Astrocyte (in vitro differentiated cells and primary cell): Measurements from ENCODE around the gene UBR4. TPM values are rescaled to one million over a fixed set of nuclear protein-coding genes. Genes with fewer than 3 reads are reported as not detected.
A peak's percentile ranks its signal among the peaks of the same experiment; 100 is the strongest.

Experiments used
- DNase-seq: peaks from one replicate; pipeline ENCODE4 v3.0.0-alpha.2; 2010; ENCODE audit warnings: low read depth
- FAIRE-seq: peaks from 2 replicates; lab custom pipeline; 2011; peaks lifted over from hg19 to GRCh38; lab: Jason Lieb, UNC
- H2AFZ ChIP-seq: 2 replicates; pipeline ENCODE4 v1.6.0; 2012; ENCODE audit warnings: low read depth, low read length, inconsistent platforms
- H3K27ac ChIP-seq: 2 replicates; pipeline ENCODE4 v1.5.1; 2011; ENCODE audit warnings: low read depth, low read length, inconsistent platforms
- H3K27me3 ChIP-seq: 2 replicates; pipeline ENCODE4 v1.6.0; 2011; ENCODE audit warnings: low read length, inconsistent platforms; ENCODE audit not compliant: insufficient read depth
- H3K36me3 ChIP-seq: 2 replicates; pipeline ENCODE4 v1.5.1; 2011; ENCODE audit warnings: low read length, inconsistent platforms; ENCODE audit not compliant: insufficient read depth
- H3K4me1 ChIP-seq: 2 replicates; pipeline ENCODE4 v1.5.1; 2011; ENCODE audit warnings: low read length, inconsistent platforms; ENCODE audit not compliant: insufficient read depth
- H3K4me2 ChIP-seq: 2 replicates; pipeline ENCODE4 v1.6.0; 2012; ENCODE audit warnings: low read length, inconsistent platforms
- H3K4me3 ChIP-seq: 2 replicates; pipeline ENCODE4 v1.5.1; 2011; ENCODE audit warnings: low read depth, mild to moderate bottlenecking, low read length, inconsistent platforms; ENCODE audit not compliant: insufficient read depth
- H3K79me2 ChIP-seq: 2 replicates; pipeline ENCODE4 v1.6.0; 2012; ENCODE audit warnings: mild to moderate bottlenecking, low read length, inconsistent platforms; ENCODE audit not compliant: insufficient read depth
- H3K9ac ChIP-seq: 2 replicates; pipeline ENCODE4 v1.6.0; 2012; ENCODE audit warnings: mild to moderate bottlenecking, low read length, inconsistent platforms
- H3K9me3 ChIP-seq: 2 replicates; pipeline ENCODE4 v1.5.1; 2012; ENCODE audit warnings: low read depth, mild to moderate bottlenecking, low read length, inconsistent platforms; ENCODE audit not compliant: insufficient read depth
- H4K20me1 ChIP-seq: 2 replicates; pipeline ENCODE4 v1.6.0; 2012; ENCODE audit warnings: low read length, inconsistent platforms; ENCODE audit not compliant: insufficient read depth
- H3K27ac Mint-ChIP-seq: one replicate; pipeline ENCODE4 v1.8.0; 2021; ENCODE audit warnings: mild to moderate bottlenecking, mixed read lengths; ENCODE audit not compliant: unreplicated experiment
- H3K27me3 Mint-ChIP-seq: one replicate; pipeline ENCODE4 v1.8.0; 2021; ENCODE audit warnings: low read depth, mixed read lengths; ENCODE audit not compliant: unreplicated experiment
- H3K36me3 Mint-ChIP-seq: one replicate; pipeline ENCODE4 v1.8.0; 2021; ENCODE audit warnings: low read depth, mixed read lengths; ENCODE audit not compliant: unreplicated experiment
- H3K4me1 Mint-ChIP-seq: one replicate; pipeline ENCODE4 v1.8.0; 2021; ENCODE audit warnings: low read depth, mixed read lengths; ENCODE audit not compliant: unreplicated experiment
- H3K4me3 Mint-ChIP-seq: one replicate; pipeline ENCODE4 v1.8.0; 2021; ENCODE audit warnings: mild to moderate bottlenecking, moderate library complexity, mixed read lengths; ENCODE audit not compliant: unreplicated experiment
- H3K9me3 Mint-ChIP-seq: one replicate; pipeline ENCODE4 v1.8.0; 2021; ENCODE audit warnings: mild to moderate bottlenecking, mixed read lengths; ENCODE audit not compliant: unreplicated experiment
- EZH2 ChIP-seq: IDR thresholded peaks from 2 replicates; pipeline ENCODE4 v1.6.1; 2012; ENCODE audit warnings: mild to moderate bottlenecking, low read length, inconsistent platforms; ENCODE audit not compliant: insufficient read depth
- total RNA-seq: library from RNA; stranded (reverse); gene quantifications from 2 replicates; pipeline ENCODE4 v1.2.1, GENCODE V29; 2021
- TF ChIP-seq, protein P1 (sequence below): IDR thresholded peaks from 2 replicates; pipeline ENCODE4 v1.5.1; 2011; ENCODE audit warnings: low read depth, mild to moderate bottlenecking, inconsistent platforms, low read length, moderate library complexity; ENCODE audit not compliant: insufficient read depth

UBR4 gene
- total RNA-seq, 1 donor from 2014 or later: 153 TPM

DNA sequence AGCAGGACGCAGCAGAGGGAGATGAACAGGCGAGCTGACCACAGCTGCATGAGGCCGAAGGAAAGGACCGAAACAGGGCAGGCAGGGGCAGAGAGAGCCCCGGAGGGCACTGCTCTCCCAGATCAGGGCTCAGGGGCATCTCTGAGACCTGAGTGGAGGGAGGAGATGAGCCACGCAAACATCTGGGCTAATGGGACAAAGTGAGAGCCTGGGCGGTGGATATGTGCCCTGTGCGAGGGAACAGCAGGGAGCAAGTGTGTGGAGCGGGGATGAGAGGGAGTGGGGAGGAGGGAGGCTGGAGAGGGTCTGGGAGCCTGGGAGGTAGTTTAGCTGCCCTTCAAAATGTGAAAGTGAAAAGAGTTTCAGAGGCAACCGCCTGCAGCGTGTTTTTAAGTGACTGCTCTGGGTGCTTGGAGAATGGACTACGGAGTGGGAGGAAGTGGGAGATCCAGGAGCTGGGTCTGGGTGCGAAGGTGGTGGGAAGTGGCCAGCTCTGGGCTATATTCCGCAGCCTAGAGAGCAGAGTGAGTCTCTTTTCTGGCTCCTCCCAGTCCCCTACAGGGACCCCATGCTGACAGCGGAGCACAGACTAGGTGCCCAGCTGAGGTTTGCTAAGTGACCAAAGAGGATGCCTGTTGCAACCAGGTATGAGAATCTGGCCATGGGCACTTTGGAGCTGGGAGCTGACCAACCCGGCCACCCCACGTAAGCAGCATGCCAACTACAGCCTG, 139.0 kb downstream of the UBR4 start:
- H4K20me1 ChIP-seq: peaks cover 20% of the 10 kb centered on the region
- Mint-ChIP-seq H3K9me3 (no peaks in the 10 kb centered on the region), H3K4me3 (no peak overlapping the region), H3K27ac (no peak overlapping the region), H3K4me1 (peaks cover 5% of the 10 kb centered on the region), H3K36me3 (peaks cover 16% of the 10 kb centered on the region), H3K27me3 (peaks cover 5% of the 10 kb centered on the region)
- no peak overlapping the region for H3K27ac ChIP-seq
- peaks cover 29% of the 10 kb centered on the region for H3K36me3 ChIP-seq
- no peaks in the 10 kb centered on the region for H3K79me2 ChIP-seq
- no peak for DNase-seq
- H3K9ac ChIP-seq: no peak overlapping the region
- H2AFZ ChIP-seq: no peak overlapping the region
- FAIRE-seq: no peak
- peaks cover 32% of the 10 kb centered on the region for H3K4me1 ChIP-seq
- H3K4me3 ChIP-seq: no peak overlapping the region
- TF ChIP-seq EZH2: no peak
- TF ChIP-seq, protein P1, sequence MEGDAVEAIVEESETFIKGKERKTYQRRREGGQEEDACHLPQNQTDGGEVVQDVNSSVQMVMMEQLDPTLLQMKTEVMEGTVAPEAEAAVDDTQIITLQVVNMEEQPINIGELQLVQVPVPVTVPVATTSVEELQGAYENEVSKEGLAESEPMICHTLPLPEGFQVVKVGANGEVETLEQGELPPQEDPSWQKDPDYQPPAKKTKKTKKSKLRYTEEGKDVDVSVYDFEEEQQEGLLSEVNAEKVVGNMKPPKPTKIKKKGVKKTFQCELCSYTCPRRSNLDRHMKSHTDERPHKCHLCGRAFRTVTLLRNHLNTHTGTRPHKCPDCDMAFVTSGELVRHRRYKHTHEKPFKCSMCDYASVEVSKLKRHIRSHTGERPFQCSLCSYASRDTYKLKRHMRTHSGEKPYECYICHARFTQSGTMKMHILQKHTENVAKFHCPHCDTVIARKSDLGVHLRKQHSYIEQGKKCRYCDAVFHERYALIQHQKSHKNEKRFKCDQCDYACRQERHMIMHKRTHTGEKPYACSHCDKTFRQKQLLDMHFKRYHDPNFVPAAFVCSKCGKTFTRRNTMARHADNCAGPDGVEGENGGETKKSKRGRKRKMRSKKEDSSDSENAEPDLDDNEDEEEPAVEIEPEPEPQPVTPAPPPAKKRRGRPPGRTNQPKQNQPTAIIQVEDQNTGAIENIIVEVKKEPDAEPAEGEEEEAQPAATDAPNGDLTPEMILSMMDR: no peak
- H3K9me3 ChIP-seq: no peaks in the 10 kb centered on the region
- no peaks in the 10 kb centered on the region for H3K27me3 ChIP-seq
- H3K4me2 ChIP-seq: no peak overlapping the region

DNA sequence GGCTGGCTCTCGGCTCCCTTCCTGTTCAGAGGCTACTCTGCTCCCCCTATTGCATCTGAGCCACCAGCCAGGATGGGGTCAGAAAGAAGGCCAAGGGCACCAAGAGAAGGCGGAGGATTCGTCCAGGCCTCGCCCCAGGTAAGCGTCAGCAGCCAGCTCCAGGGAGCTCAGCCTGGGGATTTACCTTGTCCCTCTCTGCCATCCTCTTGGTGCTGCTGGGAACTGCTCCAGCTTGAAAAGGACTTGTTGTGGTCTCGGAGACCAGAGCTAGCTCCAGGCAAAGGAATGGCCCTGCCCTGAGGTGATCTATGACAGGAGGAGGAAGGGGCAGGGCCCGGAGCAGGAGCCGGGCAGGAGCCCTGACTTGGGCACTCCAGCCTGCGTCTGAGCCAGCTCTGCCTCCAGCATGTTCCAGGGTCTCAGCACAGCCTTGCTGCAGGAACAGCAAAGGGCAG, 139.8 kb downstream of the UBR4 start:
- Histone ChIP-seq H3K9ac (no peak overlapping the region), H3K4me1 (peaks cover 28% of the 10 kb centered on the region), H3K27ac (no peak overlapping the region), H3K79me2 (no peaks in the 10 kb centered on the region), H3K36me3 (peaks cover 24% of the 10 kb centered on the region), H3K9me3 (no peaks in the 10 kb centered on the region), H2AFZ (no peak overlapping the region), H3K4me2 (no peak overlapping the region), H4K20me1 (peaks cover 17% of the 10 kb centered on the region), H3K27me3 (no peaks in the 10 kb centered on the region), H3K4me3 (no peak overlapping the region)
- Mint-ChIP-seq H3K9me3 (no peaks in the 10 kb centered on the region), H3K4me3 (no peak overlapping the region), H3K27me3 (peaks cover 5% of the 10 kb centered on the region), H3K36me3 (peaks cover 13% of the 10 kb centered on the region), H3K4me1 (peaks cover 5% of the 10 kb centered on the region), H3K27ac (no peak overlapping the region)
- TF ChIP-seq, protein P1: no peak
- no peak for TF ChIP-seq EZH2
- FAIRE-seq: no peak
- no peak for DNase-seq

DNA sequence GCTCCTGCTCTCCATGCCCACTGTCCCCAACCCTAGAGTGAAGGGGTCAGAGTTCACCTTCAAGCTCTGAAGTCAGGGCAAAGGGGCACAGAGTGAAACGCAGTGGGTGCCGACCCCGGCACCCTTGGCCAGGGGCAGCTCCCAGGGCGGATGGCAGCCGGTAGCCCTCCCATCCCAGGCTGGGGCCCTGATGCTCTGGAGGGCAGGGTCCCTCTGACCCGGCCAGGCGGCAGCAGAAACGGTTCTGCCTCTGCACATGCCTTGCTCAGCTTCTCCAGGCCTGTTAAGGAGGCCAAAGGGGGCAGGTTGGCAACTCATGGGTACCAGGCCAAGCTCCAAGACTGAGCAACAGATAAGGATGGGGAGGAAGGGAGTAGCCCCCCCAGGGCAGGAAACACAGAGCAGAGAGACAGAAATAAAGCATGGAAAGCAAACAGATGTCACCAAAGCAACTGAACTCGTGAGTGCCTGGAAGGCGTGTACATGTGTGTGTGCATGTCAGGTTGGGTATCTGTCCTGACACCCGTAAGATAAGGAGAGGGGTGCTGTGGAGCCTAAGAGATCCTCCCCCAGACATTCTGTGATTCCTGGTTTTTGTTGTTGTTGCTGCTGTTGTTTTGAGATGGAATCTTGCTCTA, 141.3 kb downstream of the UBR4 start:
- no peaks in the 10 kb centered on the region for H3K27me3 ChIP-seq
- peaks cover 11% of the 10 kb centered on the region for H3K36me3 ChIP-seq
- TF ChIP-seq EZH2: no peak
- TF ChIP-seq, protein P1: no peak
- H3K9ac ChIP-seq: no peak overlapping the region
- H3K4me3 Mint-ChIP-seq: no peak overlapping the region
- peaks cover 21% of the 10 kb centered on the region for H3K4me1 ChIP-seq
- DNase-seq (no peak), FAIRE-seq (no peak)
- H3K4me1 Mint-ChIP-seq: peaks cover 5% of the 10 kb centered on the region
- no peaks in the 10 kb centered on the region for H3K9me3 Mint-ChIP-seq
- no peak overlapping the region for H2AFZ ChIP-seq
- peaks cover 5% of the 10 kb centered on the region for H3K27me3 Mint-ChIP-seq
- no peak overlapping the region for H3K4me3 ChIP-seq
- H3K4me2 ChIP-seq: no peak overlapping the region
- H3K36me3 Mint-ChIP-seq: peaks cover 7% of the 10 kb centered on the region
- no peak overlapping the region for H3K27ac ChIP-seq
- peak overlapping the region; percentile 69 for H3K27ac Mint-ChIP-seq
- no peaks in the 10 kb centered on the region for H3K79me2 ChIP-seq
- H4K20me1 ChIP-seq: peaks cover 7% of the 10 kb centered on the region
- H3K9me3 ChIP-seq: no peaks in the 10 kb centered on the region
